HUES64 (cell line): ENCODE data around the gene PCK1.

Experiments
- H3K27ac ChIP-seq: 2 replicates; pipeline ENCODE4 v1.7.0; 2013; ENCODE audit warnings: low read depth, low read length, inconsistent platforms
- H3K27me3 ChIP-seq: 2 replicates; pipeline ENCODE4 v1.6.1; 2013; ENCODE audit warnings: mild to moderate bottlenecking, low read length; ENCODE audit not compliant: insufficient read depth
- H3K36me3 ChIP-seq: 2 replicates; pipeline ENCODE4 v1.6.1; 2013; ENCODE audit warnings: mild to moderate bottlenecking, low read length; ENCODE audit not compliant: insufficient read depth
- H3K4me1 ChIP-seq: 2 replicates; pipeline ENCODE4 v1.6.1; 2013; ENCODE audit warnings: mild to moderate bottlenecking, low read length, moderate library complexity; ENCODE audit not compliant: insufficient read depth
- H3K4me3 ChIP-seq: 2 replicates; pipeline ENCODE4 v1.5.1; 2013; ENCODE audit warnings: mild to moderate bottlenecking, low read length, moderate library complexity
- H3K9ac ChIP-seq: 2 replicates; pipeline ENCODE4 v1.6.1; 2013; ENCODE audit warnings: mild to moderate bottlenecking, low read depth, low read length
- H3K9me3 ChIP-seq: 2 replicates; pipeline ENCODE4 v1.6.1; 2013; ENCODE audit warnings: low read depth, low read length; ENCODE audit not compliant: insufficient read depth
- WGBS: fragments of 150-250, 120-280 bp; methylation state at CpG from one replicate; pipeline ENCODE4 v1.1.7; 2013; ENCODE audit warnings: missing lambda C conversion rate; 5-methylcytosine and 5-hydroxymethylcytosine counted together

PCK1 gene

DNA sequence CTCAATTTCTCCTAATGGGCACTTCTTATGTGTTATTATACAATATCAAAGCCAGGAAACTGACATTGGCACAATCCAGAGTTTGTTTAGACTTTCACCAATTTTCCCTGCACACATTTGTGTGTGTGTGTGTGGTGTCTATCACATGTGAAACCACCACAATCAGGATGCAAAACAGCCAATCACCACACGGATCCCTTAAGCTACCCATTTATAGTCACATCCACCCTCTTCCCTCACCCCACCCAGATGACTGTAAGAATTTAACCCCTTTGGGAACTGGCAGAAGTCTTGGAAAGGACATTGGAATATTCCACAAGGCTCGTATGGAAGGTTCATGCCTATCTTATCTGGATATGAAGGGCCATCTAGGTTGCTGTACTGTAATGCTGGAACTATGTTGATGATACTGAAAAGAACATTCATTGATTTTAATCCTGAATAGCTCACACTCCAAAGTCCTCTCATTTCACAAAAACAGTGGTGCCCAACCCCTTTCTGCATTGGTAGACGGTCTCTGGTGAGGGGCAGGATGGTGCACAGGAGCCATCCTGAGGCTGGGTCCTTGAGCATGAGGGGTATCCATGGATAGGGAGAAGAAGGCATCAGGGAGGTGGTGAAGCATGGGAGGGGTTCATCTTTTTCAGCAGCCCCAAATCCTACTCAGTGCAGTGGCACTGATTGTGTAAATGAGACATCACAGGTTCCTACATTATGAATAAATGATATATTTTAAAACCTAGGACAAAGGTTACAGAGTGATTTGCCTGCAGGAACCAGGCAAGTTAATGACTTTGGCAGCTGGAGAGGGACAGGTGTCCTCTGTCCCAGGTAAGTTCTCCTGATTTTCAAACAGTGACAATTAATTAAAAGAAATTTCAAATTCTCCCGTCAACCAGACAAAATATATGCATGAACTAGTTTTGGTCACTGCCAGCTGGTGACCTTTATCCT lies 23.9 kb upstream of the PCK1 start:
- WGBS, result 93% methylated on average over 4 of the region's 4 CpGs
- H3K27me3 ChIP-seq, result no peaks in the 10 kb centered on the region
- peaks cover 20% of the 10 kb centered on the region for H3K9me3 ChIP-seq
- H3K4me3 ChIP-seq, result no peak overlapping the region
- H3K9ac ChIP-seq, result no peak overlapping the region
- H3K27ac ChIP-seq, result no peak overlapping the region
- no peaks in the 10 kb centered on the region for H3K4me1 ChIP-seq
- no peaks in the 10 kb centered on the region for H3K36me3 ChIP-seq

DNA sequence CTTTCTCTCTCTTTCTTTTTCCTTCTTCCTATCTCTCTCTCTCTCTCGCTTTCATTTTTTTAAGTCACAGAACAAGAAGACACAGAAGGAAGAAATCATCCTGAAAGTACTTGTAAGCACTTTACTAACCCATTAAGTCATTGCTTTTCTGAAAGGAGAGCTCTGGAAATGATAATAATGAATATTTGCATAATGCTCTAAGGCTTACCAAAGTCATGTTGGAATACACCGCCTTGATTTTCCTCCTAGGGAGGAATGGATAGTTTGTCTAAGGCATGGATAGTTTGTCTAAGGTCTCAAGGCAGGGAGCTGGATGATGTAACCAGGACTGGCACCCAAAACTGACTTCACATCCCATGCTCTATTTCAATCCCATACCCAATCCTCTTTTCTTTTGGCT lies 23.1 kb upstream of the PCK1 start:
- Histone ChIP-seq H3K9me3 (peaks cover 20% of the 10 kb centered on the region), H3K4me3 (no peak overlapping the region), H3K27ac (no peak overlapping the region), H3K4me1 (no peaks in the 10 kb centered on the region), H3K36me3 (no peaks in the 10 kb centered on the region), H3K27me3 (no peaks in the 10 kb centered on the region), H3K9ac (no peak overlapping the region)
- 96% methylated on average over 2 of the region's 2 CpGs for WGBS

- 95% methylated on average over 12 of the region's 12 CpGs for WGBS
- Histone ChIP-seq H3K27me3 (no peaks in the 10 kb centered on the region), H3K27ac (no peak overlapping the region), H3K4me1 (no peaks in the 10 kb centered on the region), H3K36me3 (no peaks in the 10 kb centered on the region), H3K9me3 (peaks cover 17% of the 10 kb centered on the region), H3K9ac (no peak overlapping the region), H3K4me3 (no peak overlapping the region)
Measured at GRCh38 chr20:57539889-57540288, 21.0 kb upstream of the PCK1 start.

DNA sequence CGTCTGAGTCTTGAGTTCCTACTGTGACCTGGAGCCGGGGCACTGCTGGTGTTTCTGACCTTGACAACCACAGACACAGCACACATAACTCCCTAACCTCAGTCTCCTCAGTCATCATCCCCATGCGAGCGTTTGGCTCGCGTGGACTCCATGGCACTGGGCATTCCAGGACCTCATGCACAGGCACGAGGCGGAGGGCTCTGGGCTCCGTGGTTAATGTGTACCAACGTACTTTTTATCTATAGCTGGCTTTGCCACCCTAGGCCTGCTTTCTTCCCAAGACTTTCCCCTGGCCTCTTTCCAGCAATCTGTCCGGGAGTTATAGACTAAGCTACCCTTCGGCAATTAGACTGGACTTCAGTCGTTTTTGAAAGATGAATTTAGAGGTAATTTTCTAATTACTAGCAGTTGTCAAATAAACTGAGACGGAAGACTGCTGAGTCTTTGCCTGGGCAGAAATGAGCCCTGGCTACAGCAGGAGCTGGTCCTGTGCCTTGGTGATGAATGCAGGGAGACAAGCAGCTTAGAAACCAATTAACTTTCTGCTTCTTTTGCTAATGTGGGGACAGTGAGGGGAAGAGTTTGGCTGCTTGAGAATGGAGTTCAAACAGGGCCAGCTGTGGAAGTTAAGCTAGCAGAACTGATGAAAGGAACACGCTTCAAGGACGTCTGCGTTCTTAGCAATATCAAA lies 19.9 kb upstream of the PCK1 start:
- Histone ChIP-seq H3K36me3 (no peaks in the 10 kb centered on the region), H3K9me3 (peaks cover 15% of the 10 kb centered on the region), H3K4me1 (no peaks in the 10 kb centered on the region), H3K27me3 (no peaks in the 10 kb centered on the region), H3K9ac (no peak overlapping the region), H3K27ac (no peak overlapping the region), H3K4me3 (no peak overlapping the region)
- 89% methylated on average over 17 of the region's 17 CpGs for whole genome bisulfite sequencing

- no peaks in the 10 kb centered on the region for H3K36me3 ChIP-seq
- H3K4me3 ChIP-seq, result no peak overlapping the region
- no peaks in the 10 kb centered on the region; the same call in 1 of the 2 replicates for H3K27me3 ChIP-seq
- no peak overlapping the region for H3K27ac ChIP-seq
- H3K9ac ChIP-seq, result no peak overlapping the region
- peaks cover 1% of the 10 kb centered on the region; the same call in 1 of the 2 replicates for H3K9me3 ChIP-seq
- no peaks in the 10 kb centered on the region for H3K4me1 ChIP-seq
- 73% methylated on average over 2 of the region's 2 CpGs for WGBS
Measured at GRCh38 chr20:57543754-57544153, 17.2 kb upstream of the PCK1 start.

DNA sequence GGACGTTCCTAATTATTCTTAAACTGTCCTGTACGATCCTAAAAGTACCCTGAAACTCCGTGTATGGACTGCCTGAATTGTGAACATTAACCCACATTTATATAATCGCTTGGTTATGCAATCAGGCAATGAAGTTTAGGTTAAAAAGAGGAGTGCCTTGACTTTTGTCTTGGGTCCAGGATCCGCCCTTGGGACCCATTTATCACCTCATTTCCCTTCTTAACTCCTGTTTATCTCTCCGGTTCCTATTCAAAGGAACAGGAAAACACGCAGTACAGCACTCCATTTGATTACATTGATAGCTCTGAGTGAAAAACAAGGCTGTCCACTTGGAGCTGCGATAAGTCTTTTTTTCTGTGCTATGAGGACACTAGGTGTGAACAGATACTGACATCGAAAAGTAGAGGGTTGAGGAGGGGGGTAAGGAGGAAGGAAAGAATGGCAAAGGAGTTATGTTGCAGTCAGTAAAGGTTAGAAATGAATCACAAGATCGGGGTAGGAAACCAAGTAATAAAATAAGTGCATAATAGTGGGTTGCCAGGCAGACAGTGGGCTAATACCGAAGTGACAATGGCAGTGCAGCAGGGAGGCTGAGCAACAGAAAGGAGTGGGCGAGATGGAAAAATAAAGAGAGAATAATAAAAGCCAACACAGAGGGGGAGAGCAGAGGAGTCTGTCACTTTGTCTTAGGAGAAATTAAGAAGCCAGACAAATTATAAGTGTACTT lies 15.9 kb upstream of the PCK1 start:
- H3K27me3 ChIP-seq, result no peaks in the 10 kb centered on the region; the same call in 1 of the 2 replicates

DNA sequence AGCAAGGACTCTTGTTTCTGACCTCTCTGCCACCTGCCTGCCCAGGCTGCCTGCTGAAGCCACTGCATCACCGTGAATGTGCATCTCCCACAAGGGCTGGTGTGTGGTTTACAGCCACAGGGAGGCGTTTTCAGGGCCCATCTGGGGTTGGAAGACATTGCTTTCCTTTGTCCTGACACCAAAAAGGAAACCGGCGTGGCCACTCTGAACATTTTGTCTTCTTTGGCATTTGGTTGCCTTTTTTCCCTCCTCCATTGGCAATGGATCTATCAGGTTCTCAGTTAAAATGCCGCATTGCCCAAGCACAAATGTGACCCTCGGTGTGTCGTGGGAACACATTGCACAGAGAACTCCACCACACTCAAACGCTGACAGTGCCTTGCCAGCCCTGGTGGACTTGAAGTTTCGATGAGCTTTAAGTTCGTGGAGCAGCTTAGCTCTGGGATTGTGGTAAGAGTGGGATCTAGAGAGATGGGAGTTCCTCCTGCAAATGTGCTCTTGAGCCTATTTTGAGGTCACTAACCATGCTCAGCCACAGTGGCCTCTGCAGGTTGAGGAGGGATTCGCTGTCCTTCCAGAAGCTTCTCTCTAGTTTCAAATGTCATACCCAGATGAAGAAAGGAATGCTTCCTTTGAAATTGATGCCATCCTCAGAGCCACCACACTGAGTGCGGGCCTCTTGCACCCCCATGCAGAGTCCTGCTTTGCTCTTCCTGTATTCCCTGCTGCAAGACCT lies 14.8 kb upstream of the PCK1 start:
- Histone ChIP-seq H3K9ac (no peak overlapping the region), H3K4me3 (no peak overlapping the region), H3K9me3 (no peaks in the 10 kb centered on the region), H3K27ac (no peak overlapping the region), H3K36me3 (no peaks in the 10 kb centered on the region), H3K27me3 (no peaks in the 10 kb centered on the region; the same call in 1 of the 2 replicates), H3K4me1 (no peaks in the 10 kb centered on the region)
- WGBS, result 93% methylated on average over 12 of the region's 12 CpGs

More for the DNA sequence above, 15.9 kb upstream of the PCK1 start:
- H3K9me3 ChIP-seq, result no peaks in the 10 kb centered on the region
- no peaks in the 10 kb centered on the region for H3K4me1 ChIP-seq
- WGBS, result 87% methylated on average over 12 of the region's 12 CpGs
- no peak overlapping the region for H3K9ac ChIP-seq
- no peaks in the 10 kb centered on the region for H3K36me3 ChIP-seq
- H3K27ac ChIP-seq, result no peak overlapping the region
- no peak overlapping the region for H3K4me3 ChIP-seq

DNA sequence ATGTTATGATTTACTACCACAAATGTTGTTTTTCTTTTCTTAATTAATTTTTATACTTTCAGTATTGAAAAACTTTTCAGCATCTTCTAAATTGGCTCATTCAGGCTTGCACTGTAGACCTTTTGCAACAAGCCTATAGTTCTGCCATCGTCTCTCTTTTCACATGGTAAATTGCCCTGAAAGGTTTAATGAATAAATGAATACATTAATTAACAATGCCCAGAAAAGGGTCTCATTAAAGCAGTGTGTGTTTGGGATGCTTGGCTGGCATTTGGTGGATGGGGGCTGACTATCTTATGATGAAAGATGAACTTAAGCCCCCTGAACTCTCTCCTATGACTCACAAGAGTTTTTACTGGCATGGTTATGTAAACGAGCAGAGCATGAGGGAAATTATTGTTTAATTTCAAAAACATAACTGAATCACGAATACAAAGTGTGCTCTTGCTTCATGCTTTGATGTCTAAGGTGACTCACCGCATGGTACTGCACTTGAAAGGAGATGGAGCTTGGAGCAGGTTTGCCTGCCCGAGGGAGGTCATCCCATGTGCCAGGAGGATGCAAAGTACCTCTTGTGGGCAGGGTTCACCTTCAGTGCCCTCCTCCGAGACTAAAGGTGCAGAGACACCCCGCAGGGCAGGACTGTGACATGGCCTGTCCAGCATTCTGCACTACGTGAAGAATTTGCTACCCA lies 13.8 kb upstream of the PCK1 start:
- no peaks in the 10 kb centered on the region for H3K9me3 ChIP-seq
- no peak overlapping the region for H3K9ac ChIP-seq
- no peaks in the 10 kb centered on the region; the same call in 1 of the 2 replicates for H3K27me3 ChIP-seq
- no peak overlapping the region for H3K27ac ChIP-seq
- H3K36me3 ChIP-seq, result no peaks in the 10 kb centered on the region
- no peaks in the 10 kb centered on the region for H3K4me1 ChIP-seq
- no peak overlapping the region for H3K4me3 ChIP-seq
- 86% methylated on average over 8 of the region's 8 CpGs for WGBS

DNA sequence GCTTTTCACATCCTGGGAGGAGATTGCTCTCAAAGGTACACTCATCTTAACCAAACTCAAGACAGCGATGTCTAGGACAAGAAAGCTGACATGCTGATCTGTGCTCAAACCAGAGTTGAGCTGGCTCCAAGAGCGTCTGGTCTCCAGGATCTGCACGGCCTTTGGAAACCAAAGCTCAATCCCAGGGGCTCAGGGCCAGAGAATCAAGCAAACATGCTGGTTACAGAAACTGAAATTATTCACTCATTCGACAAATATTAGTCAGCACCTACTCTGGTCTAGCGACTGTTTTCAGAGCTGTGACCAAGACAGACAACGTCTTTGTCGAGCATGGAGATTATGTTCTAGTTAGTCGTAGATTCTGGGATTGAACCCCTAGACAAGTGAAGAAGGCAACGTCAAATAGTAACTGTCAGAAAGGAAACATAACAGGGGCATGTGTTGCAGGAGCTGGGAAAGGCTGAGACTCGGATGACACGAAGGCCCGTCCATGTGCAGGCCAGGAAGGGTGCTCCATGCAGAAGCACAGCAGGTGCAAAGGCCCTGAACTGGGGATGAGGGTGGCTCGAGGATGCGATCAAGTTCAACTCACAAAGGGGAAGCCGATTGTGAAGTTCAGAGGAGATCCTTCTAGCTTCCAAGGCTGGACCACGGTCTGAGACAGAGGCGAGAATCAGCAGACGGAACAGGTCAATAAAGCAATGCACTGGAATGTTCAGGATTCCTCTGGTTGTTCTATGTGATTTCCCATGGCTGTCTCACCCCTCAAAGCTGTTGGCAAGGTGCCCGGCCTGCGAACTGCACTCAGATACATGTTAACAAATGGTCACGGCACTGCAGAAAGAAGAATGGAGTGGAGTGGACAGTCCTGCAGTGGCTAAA lies 12.5 kb upstream of the PCK1 start:
- WGBS, result 92% methylated on average over 21 of the region's 21 CpGs
- no peaks in the 10 kb centered on the region for H3K4me1 ChIP-seq
- H3K9me3 ChIP-seq, result no peaks in the 10 kb centered on the region

More for the DNA sequence above, 12.5 kb upstream of the PCK1 start:
- Histone ChIP-seq H3K36me3 (no peaks in the 10 kb centered on the region), H3K27me3 (no peaks in the 10 kb centered on the region; the same call in 1 of the 2 replicates), H3K4me3 (no peak overlapping the region), H3K27ac (no peak overlapping the region), H3K9ac (no peak overlapping the region)
